Measurements from ENCODE around the gene EFS.
"Not testable (repeated sequence)": the region's sequence is repeated elsewhere in the genome, so short reads cannot be mapped to it uniquely, and the experiment has no call there.

The EFS gene

DNA sequence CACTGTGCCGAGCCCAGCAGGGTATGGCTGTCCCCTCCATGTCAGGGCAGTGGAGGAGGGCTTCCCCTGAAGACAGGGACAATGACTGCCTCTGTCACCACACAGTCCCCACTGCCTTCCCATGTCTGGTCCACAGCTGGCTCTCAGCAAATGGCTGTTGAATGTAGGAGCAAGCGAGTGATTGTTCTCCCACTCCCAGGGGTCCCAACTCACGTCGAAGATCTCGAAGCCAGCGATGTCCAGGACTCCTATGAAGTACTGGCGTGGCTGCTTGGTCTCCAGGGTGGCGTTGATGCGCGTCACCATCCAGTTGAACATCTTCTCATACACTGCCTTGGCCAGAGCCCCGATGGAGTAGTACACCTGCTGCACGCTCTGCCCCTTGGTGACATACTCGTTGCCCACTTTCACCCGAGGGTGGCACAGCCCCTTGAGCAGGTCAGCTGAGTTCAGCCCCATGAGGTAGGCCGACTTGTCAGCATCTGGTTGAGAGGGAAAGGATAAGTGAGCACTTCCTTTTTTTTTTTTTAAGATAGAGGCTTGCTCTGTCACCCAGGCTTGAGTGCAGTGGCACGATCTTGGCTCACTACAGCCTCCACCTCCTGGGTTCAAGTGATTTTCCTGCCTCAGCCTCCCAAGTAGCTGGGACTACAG, 35.7 kb upstream of the EFS start:
- DNase-seq; intact Hi-C loops (cut with DNase I): not testable (repeated sequence)

- intact Hi-C loops (cut with DNase I): no loop called here
- DNase-seq: no peak
Measured at GRCh38 chr14:23399591-23399990, 34.6 kb upstream of the EFS start.

DNA sequence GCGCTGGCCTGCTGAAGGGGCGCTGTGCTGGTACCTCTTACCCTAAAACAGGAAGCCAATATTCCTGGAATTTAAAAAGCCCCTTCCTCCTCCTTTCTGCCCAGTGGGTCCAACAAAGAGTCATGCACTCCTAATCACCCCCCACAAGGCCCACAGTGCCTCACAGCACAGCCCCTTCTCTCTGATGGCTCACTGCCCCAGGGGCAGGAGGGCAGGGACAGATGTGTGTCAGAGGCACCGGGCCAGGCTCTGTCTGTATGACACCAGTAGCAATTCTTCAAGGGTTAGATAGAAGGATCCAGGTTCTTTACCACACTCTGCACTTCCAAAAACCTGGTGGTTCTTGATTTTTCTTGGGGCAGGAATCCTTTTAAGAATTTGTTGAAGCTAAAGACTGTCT, 34.2 kb upstream of the EFS start:
- intact Hi-C loops (cut with DNase I): no loop called here
- DNase-seq: no peak

GRCh38 chr14:23398348-23398747, 33.4 kb upstream of the EFS start:
- intact Hi-C loops (cut with DNase I): no loop called here
- no peak for DNase-seq

DNA sequence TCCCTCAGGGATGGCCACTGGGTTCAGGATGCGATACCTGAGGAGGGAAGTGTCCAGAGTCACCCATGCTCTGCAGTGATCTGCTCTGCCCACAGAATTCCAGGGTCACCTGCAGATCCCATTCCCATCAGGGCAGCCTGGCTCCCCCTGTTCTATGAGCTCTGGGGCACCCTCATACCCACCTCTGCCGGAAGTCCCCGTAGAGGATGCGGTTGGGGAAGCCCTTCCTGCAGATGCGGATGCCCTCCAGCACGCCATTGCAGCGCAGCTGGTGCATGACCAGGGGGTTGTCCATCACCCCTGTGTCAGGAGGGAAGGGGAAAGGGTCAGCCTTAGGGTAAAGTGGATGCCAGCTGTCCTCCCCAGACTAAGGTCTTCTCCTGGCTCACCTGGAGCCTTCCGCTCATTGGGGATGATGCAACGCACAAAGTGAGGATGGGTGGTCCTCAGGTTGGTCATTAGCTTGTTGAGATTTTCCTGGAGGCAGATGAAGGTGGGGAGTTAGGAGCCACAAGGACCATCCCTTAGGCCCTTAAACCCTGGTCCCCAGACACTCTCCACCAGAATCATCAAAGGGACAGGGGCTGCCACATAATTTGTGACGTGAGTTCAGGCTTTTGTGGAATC, 31.9 kb upstream of the EFS start:
- intact Hi-C loops (cut with DNase I): no loop called here
- DNase-seq: no peak

DNA sequence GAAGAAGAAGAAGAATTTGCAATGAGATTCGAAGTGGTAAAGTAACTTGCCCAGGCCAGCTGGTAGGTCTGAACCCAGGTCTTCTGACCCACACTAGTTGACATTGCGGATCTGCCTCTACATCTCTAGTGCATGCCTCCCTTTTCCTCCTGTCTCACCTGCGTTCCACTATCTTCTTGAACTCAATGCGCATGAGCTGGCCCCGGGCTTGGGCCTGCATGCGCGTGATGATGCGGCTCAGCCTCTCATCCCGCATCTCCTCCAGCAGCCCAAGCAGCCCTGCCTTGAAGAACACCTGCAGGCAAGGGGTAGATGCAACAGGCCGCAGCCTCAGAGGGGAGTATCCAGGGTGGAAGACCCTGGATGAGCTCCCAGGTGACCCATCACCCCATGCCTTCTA, 31.2 kb upstream of the EFS start:
- DNase-seq: no peak
- intact Hi-C loops (cut with DNase I): no loop called here

GRCh38 chr14:23392613-23393012, 27.6 kb upstream of the EFS start:
- DNase-seq: no peak
- intact Hi-C loops (cut with DNase I): no loop called here

DNA sequence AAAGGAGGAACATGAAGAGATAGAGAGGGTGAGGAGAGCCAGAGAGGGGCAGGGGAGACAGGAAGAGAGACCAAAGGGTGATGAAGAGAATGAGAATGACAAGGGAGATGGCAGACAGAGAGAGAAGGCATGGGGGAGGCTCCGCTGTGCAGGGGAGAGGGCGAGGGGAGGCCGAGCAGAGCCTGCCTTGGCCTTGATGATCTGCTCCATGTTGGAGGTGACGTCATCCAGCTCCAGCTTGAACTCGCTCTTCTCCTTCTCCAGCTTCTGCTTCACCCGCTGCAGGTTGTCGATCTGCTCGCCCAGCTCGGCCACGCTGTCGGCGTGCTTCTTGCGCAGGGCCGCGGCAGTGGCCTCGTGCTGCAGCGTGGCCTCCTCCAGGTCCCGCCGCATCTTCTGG, 24.9 kb upstream of the EFS start:
- intact Hi-C loops (cut with DNase I); DNase-seq: not testable (repeated sequence)

- no peak for DNase-seq
- intact Hi-C loops (cut with DNase I): no loop called here
Measured at GRCh38 chr14:23389396-23389795, 24.4 kb upstream of the EFS start.

GRCh38 chr14:23388996-23389395, 24.0 kb upstream of the EFS start:
- no peak for DNase-seq
- intact Hi-C loops (cut with DNase I): no loop called here

GRCh38 chr14:23387916-23388882, 23.2 kb upstream of the EFS start:
- no peak for DNase-seq
- intact Hi-C loops (cut with DNase I): no loop called here

- no peak for DNase-seq
- intact Hi-C loops (cut with DNase I): no loop called here
Measured at GRCh38 chr14:23386999-23387398, 22.0 kb upstream of the EFS start.

DNA sequence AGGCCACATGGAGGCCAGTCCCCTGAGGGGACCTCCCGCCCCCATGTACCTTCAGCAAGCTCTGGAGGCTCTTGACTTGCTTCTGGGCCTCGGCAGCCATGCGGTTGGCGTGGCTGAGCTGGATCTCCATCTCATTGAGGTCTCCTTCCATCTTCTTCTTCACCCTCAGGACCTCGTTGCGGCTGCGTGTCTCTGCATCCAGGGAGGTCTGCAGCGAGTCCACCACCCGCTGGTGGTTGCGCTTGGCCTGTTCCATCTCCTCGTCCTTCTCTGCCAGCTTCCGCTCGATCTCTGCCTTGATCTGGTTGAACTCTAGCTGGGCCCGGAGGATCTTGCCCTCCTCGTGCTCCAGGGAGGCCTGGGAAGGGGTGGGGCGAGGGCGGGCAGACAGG, 21.3 kb upstream of the EFS start:
- intact Hi-C loops (cut with DNase I); DNase-seq: not testable (repeated sequence)

DNA sequence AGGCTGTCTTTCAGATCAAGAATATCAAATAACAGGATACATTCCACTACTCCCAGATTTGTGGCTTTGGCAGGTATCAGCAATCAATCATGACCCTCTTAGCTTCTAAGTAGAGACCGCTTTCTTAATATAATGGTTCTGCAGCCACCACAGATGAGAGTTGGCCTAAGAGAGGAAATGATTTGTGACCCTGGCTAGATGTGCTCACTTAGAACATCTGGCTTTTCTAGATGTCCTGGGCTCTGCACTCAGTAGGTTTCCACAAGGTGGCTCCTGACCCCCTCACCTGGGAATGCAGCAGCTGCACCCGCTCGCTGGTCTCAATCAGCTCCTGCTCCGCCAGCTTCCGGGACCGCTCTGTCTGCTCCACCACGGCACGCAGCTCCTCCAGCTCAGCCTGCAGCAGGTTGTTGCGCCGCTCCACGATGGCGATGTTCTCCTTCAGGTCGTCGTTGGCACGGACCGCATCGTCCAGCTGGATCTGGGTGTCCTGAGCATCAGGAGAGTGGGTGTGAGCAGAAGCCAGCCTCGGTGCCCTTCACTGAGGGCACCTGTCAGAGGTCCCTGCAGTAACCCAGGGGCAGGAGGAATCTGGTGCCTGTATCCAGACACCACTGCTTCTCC, 20.8 kb upstream of the EFS start:
- no peak for DNase-seq
- intact Hi-C loops (cut with DNase I): no loop called here

GRCh38 chr14:23385244-23385641, 20.3 kb upstream of the EFS start:
- intact Hi-C loops (cut with DNase I): no loop called here
- DNase-seq: no peak

DNA sequence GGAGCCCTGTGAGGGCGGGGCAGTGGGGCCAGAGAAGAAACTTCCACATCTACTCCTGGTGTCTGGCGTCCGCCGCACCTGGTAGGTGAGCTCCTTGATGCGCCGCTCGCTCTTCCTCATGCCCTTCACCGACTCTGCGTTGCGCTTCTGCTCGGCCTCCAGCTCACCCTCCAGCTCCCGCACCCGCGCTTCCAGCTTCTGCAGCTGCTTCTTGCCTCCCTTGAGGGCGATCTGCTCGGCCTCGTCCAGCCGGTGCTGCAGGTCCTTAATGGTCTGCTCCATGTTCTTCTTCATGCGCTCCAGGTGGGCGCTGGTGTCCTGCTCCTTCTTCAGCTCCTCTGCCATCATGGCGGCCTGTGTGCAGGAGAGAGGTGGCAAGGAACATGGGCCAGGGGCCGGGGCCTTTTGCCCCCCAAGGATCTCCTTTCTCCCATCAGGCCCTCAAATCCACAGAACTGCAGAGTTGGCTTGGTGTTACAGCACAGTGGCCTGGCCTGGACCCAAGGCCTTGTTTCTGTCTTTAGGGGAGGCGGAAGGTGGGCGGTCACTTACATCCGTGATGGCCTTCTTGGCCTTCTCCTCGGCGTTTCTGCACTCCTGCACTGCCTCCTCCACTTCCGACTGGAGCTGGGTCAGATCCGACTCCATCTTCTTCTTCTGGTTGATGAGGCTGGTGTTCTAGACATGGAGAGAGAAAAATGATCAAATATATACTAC, 19.6 kb upstream of the EFS start:
- intact Hi-C loops (cut with DNase I): no loop called here
- DNase-seq: no peak

- intact Hi-C loops (cut with DNase I): no loop called here
Measured at GRCh38 chr14:23382731-23383440, 17.9 kb upstream of the EFS start.

GRCh38 chr14:23382276-23382675, 17.3 kb upstream of the EFS start:
- intact Hi-C loops (cut with DNase I): no loop called here
- DNase-seq: no peak

More at GRCh38 chr14:23382731-23383440, 17.9 kb upstream of the EFS start:
- DNase-seq: no peak
